Fibroblast of peridontal ligament (primary cell): ENCODE data around the gene SPOCK1.

Experiments used
- DNase-seq: peaks from one replicate; pipeline ENCODE4 v3.0.0-alpha.2; 2010; ENCODE audit errors: extremely low read depth

SPOCK1 gene

GRCh38 chr5:137442660-137443059 is 56.5 kb downstream of the SPOCK1 start:
- DNase-seq = no peak

GRCh38 chr5:137441476-137441875 is 57.6 kb downstream of the SPOCK1 start:
- no peak for DNase-seq

- DNase-seq = no peak
Measured at GRCh38 chr5:137440795-137441194, 58.3 kb downstream of the SPOCK1 start.

GRCh38 chr5:137439645-137440044 is 59.5 kb downstream of the SPOCK1 start:
- DNase-seq = no peak

GRCh38 chr5:137438932-137439331 is 60.2 kb downstream of the SPOCK1 start:
- no peak for DNase-seq

- DNase-seq = no peak
Measured at GRCh38 chr5:137437774-137438173, 61.4 kb downstream of the SPOCK1 start.

GRCh38 chr5:137433539-137433938 is 65.6 kb downstream of the SPOCK1 start:
- no peak for DNase-seq

GRCh38 chr5:137432376-137432775 is 66.8 kb downstream of the SPOCK1 start:
- DNase-seq = no peak

- DNase-seq = no peak
Measured at GRCh38 chr5:137431051-137431450, 68.1 kb downstream of the SPOCK1 start.

- peak; percentile 59 for DNase-seq
Measured at GRCh38 chr5:137415231-137415681, 83.9 kb downstream of the SPOCK1 start.

- DNase-seq = no peak
Measured at GRCh38 chr5:137414112-137414755, 84.9 kb downstream of the SPOCK1 start.

- no peak for DNase-seq
Measured at GRCh38 chr5:137412136-137412535, 87.0 kb downstream of the SPOCK1 start.

- DNase-seq = no peak
Measured at GRCh38 chr5:137410234-137411010, 88.7 kb downstream of the SPOCK1 start.

- DNase-seq = no peak
Measured at GRCh38 chr5:137409736-137410135, 89.4 kb downstream of the SPOCK1 start.

GRCh38 chr5:137407090-137407489 is 92.0 kb downstream of the SPOCK1 start:
- DNase-seq = no peak

GRCh38 chr5:137405393-137405792 is 93.7 kb downstream of the SPOCK1 start:
- no peak for DNase-seq

- no peak for DNase-seq
Measured at GRCh38 chr5:137403869-137404268, 95.3 kb downstream of the SPOCK1 start.

- DNase-seq = no peak
Measured at GRCh38 chr5:137402436-137403187, 96.5 kb downstream of the SPOCK1 start.

GRCh38 chr5:137401946-137402345 is 97.2 kb downstream of the SPOCK1 start:
- no peak for DNase-seq

- no peak for DNase-seq
Measured at GRCh38 chr5:137400571-137400970, 98.6 kb downstream of the SPOCK1 start.

GRCh38 chr5:137399911-137400310 is 99.2 kb downstream of the SPOCK1 start:
- no peak for DNase-seq

- no peak for DNase-seq
Measured at GRCh38 chr5:137398751-137399150, 100.4 kb downstream of the SPOCK1 start.

GRCh38 chr5:137398154-137398553 is 101.0 kb downstream of the SPOCK1 start:
- no peak for DNase-seq
